Measurements from ENCODE around the gene MPC1.
"Not testable (repeated sequence)": the region's sequence is repeated elsewhere in the genome, so short reads cannot be mapped to it uniquely, and the experiment has no call there.

Gene MPC1

GRCh38 chr6:166379103-166379586 lies 3.6 kb downstream of the MPC1 start:
- DNase-seq = no peak

GRCh38 chr6:166377721-166378120 lies 5.0 kb downstream of the MPC1 start:
- DNase-seq = no peak

- no peak for DNase-seq
Observed at GRCh38 chr6:166375013-166375412, 7.7 kb downstream of the MPC1 start.

- no peak for DNase-seq
Observed at GRCh38 chr6:166370489-166370888, 12.3 kb downstream of the MPC1 start.

- no peak for DNase-seq
Observed at GRCh38 chr6:166369782-166370181, 13.0 kb downstream of the MPC1 start.

GRCh38 chr6:166366921-166367320 lies 15.8 kb downstream of the MPC1 start:
- no peak for DNase-seq

GRCh38 chr6:166365806-166366205 lies 16.9 kb downstream of the MPC1 start:
- DNase-seq = no peak

- DNase-seq = no peak
Observed at GRCh38 chr6:166365221-166365620, 17.5 kb downstream of the MPC1 start.

GRCh38 chr6:166364456-166364855 lies 18.3 kb downstream of the MPC1 start:
- no peak for DNase-seq

GRCh38 chr6:166362427-166362826 lies 20.3 kb downstream of the MPC1 start:
- DNase-seq = not testable (repeated sequence)

GRCh38 chr6:166361077-166361429 lies 21.7 kb downstream of the MPC1 start:
- DNase-seq = peak; percentile 93

GRCh38 chr6:166360243-166361076 lies 22.3 kb downstream of the MPC1 start:
- DNase-seq = peak; percentile 93

GRCh38 chr6:166355552-166355951 lies 27.2 kb downstream of the MPC1 start:
- DNase-seq = no peak

- no peak for DNase-seq
Observed at GRCh38 chr6:166354965-166355364, 27.8 kb downstream of the MPC1 start.

GRCh38 chr6:166354143-166354542 lies 28.6 kb downstream of the MPC1 start:
- DNase-seq = no peak

- no peak for DNase-seq
Observed at GRCh38 chr6:166353507-166353906, 29.2 kb downstream of the MPC1 start.

- no peak for DNase-seq
Observed at GRCh38 chr6:166352923-166353322, 29.8 kb downstream of the MPC1 start.

GRCh38 chr6:166351715-166352285 lies 30.9 kb downstream of the MPC1 start:
- DNase-seq = peak; percentile 59

GRCh38 chr6:166348305-166348949 lies 34.3 kb downstream of the MPC1 start:
- DNase-seq = peak; percentile 69

- DNase-seq = no peak
Observed at GRCh38 chr6:166346965-166347364, 35.8 kb downstream of the MPC1 start.

- no peak for DNase-seq
Observed at GRCh38 chr6:166346449-166346848, 36.3 kb downstream of the MPC1 start.

- not testable (repeated sequence) for DNase-seq
Observed at GRCh38 chr6:166345672-166346071, 37.1 kb downstream of the MPC1 start.

- not testable (repeated sequence) for DNase-seq
Observed at GRCh38 chr6:166344921-166345320, 37.8 kb downstream of the MPC1 start.

- DNase-seq = no peak
Observed at GRCh38 chr6:166344240-166344639, 38.5 kb downstream of the MPC1 start.

All from GF-D8 (cell line).